NCI-H2196 (cell line): ENCODE results near the gene PIANP.

ENCODE experiments used
- DNase-seq: peaks from one replicate; lab custom pipeline; 2025; ENCODE audit not compliant: unreplicated experiment; lab: John Stamatoyannopoulos, UW

PIANP gene

GRCh38 chr12:6672143-6672542 lies 28.5 kb downstream of the PIANP start:
- DNase-seq, result no peak

- no peak for DNase-seq
These were observed 32.9 kb downstream of the PIANP start for GRCh38 chr12:6667559-6668210.

GRCh38 chr12:6666211-6666610 lies 34.4 kb downstream of the PIANP start:
- DNase-seq, result no peak

- no peak for DNase-seq
These were observed 35.7 kb downstream of the PIANP start for GRCh38 chr12:6664902-6665301.

- peak; percentile 90 for DNase-seq
These were observed 37.5 kb downstream of the PIANP start, which contains the start of gene ING4 for GRCh38 chr12:6662906-6663742. Gene ING4, minus strand, starts transcription at chr12:6663119. Its CDS starts 18 bp downstream, at chr12:6663101.

- DNase-seq, result peak; percentile 25
These were observed 38.1 kb downstream of the PIANP start for GRCh38 chr12:6662602-6662905.

GRCh38 chr12:6653987-6654386 lies 46.6 kb downstream of the PIANP start:
- no peak for DNase-seq

- DNase-seq, result no peak
These were observed 47.3 kb downstream of the PIANP start for GRCh38 chr12:6653342-6653741.

GRCh38 chr12:6652391-6652790 lies 48.2 kb downstream of the PIANP start:
- no peak for DNase-seq

GRCh38 chr12:6650832-6651231 lies 49.8 kb downstream of the PIANP start:
- no peak for DNase-seq

GRCh38 chr12:6647083-6647604 lies 53.5 kb downstream of the PIANP start, which contains the start of gene ACRBP:
Gene ACRBP, minus strand, starts transcription at chr12:6647432. Its CDS starts 66 bp downstream, at chr12:6647366.
- no peak for DNase-seq

GRCh38 chr12:6646276-6647082 lies 54.1 kb downstream of the PIANP start:
- DNase-seq, result no peak

- DNase-seq, result no peak
These were observed 55.7 kb downstream of the PIANP start for GRCh38 chr12:6644903-6645302.

GRCh38 chr12:6644257-6644596 lies 56.4 kb downstream of the PIANP start:
- DNase-seq, result no peak
